ENCODE data around the gene KCNE3.

The KCNE3 gene, protein sequence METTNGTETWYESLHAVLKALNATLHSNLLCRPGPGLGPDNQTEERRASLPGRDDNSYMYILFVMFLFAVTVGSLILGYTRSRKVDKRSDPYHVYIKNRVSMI

DNA sequence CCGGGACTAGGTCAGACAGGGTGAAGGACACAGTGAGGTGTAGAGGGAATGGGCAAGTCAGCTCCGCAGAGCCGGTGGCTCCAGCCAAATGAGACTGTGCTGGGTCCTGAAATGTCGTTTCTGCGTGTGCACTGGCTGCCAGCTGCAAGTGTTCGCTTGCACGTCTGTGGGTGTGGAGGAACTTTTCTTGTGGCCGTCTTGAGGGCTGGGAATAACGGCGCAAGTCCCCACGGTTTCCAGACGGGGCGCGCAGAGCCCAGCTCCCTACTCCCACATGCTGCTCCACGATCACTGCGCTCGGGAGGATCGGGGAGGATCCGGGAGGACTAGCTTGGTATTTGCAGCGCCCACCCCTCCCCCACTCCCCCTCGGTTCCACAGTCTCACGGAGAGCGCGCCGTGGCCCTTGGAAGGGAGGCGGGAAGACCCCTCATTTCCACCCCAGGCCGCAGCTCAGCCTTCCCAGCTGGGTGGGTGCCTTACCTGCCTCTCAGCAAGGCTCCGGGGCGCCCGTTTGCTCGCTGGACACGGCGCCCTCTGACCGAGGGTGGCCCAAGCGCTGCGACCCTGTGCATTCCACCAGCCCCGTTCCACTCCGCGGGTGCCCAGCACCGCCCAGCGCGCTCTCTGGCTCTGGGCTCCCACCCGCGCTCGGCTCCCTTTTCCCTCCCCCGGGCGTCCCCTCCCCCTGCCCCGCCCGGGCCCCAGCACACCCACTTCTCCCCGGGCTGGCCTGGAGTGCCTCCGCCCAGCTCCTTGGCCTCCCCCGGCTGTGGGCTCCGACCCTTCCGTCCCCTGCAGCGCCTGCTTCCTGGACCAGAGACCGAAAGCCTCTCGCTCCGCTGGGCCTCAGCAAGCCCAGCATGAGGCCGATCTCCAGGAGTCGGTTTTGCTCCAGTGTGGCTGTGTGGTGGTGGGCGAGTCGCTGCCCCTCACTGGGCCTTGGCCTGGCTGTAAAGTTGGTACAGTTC, at the start of gene KCNE3:
TSS of gene KCNE3 (minus strand) at position 634 of the 970 bp plus-strand sequence. CDS start 9,986 bp downstream, outside the sequence.
- DNase-seq (ENCODE audit: low read depth, low spot score), result peak; percentile 29

GRCh38 chr11:74507582-74507981, 40.2 kb upstream of the KCNE3 start:
- no peak for DNase-seq (ENCODE audit: low read depth, low spot score)

DNA sequence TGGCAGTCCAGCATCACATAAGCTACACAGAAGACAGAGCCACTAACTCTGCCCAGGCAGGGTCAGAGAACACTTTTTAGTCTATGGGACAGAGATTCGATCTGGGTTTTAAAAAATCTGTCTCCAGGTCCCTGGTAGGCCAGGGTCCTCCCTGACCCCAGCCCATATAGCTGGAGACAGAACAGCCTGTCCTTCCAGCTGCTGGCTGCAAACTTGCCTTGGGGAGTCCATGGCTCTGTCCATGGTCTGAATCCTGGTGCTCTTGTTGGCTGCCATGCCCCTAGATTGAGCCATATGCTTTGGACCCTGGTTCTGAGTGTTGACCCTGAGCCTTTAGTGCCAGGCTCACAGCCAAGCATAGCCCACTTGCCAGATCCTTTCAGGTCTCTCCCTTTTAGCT, 39.5 kb upstream of the KCNE3 start:
- no peak for DNase-seq (ENCODE audit: low read depth, low spot score)

GRCh38 chr11:74505911-74506310, 38.6 kb upstream of the KCNE3 start:
- no peak for DNase-seq (ENCODE audit: low read depth, low spot score)

DNA sequence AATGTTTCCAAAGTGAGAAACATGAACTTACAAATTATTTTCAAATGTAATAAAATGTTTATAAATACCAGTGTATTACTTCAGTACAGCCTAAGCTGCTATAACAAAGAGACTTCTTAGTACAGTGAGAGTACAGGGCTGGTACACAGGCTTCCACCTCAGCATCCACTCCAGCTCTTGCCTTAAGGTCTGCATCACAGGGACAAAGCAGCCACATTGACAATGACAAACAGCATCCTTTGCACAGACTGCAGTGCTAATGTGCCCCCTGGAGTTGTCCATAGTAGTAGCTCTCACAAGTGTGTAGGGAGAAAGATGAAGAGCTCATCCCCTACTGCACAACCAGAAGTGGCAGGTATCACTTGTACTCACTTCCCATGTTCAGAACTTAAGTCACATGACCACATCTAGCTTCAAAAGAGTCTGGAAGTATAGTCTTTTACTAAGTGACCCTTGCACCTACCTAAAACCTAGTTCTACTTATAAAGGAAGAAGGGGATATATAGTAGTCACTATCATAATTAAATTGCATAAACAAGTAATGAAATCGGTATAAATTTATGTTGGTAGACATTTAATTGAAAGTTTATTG, 36.8 kb upstream of the KCNE3 start:
- DNase-seq (ENCODE audit: low read depth, low spot score), result no peak

- DNase-seq (ENCODE audit: low read depth, low spot score), result no peak
These were observed 27.6 kb upstream of the KCNE3 start for GRCh38 chr11:74494916-74495315.

DNA sequence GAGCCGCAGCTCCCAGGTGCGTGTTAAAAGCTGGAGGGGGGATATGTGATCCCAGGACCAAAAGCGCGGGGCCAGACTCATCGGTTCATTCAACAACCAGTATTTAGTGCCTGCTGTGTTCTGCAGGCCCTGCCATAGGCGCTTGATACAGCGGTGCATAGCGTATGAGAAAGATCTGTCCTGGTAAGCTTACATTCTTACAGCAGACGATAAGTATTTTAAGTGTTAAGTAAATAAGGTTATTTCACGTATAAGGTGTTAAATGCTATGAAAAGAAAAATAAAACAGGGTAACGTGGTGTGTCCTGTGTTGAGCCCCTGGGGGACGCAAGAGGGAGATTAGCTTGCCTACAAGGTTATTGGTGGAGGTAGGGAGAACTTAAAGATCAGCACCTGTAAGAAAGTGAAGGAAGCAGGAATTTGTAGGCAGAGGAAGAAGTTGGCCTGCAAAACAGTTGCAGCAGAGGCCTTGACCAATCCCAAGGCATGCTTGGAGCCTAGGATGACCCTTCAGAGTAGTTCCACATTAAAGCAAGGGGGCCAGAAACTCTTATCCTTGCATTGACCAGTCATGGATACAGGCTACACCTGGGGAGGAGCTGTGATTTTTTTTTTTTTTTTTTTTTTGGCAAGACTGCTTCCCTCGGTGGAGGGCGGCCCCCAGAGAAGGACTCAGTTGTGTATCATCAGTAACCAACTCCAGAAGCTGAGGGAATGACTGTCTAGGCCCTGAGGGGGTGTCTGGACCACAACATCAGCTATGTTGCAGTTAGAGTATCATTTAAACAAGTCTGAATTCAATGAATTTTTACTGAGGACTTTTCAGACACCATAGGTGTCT, 26.7 kb upstream of the KCNE3 start:
- no peak for DNase-seq (ENCODE audit: low read depth, low spot score)

DNA sequence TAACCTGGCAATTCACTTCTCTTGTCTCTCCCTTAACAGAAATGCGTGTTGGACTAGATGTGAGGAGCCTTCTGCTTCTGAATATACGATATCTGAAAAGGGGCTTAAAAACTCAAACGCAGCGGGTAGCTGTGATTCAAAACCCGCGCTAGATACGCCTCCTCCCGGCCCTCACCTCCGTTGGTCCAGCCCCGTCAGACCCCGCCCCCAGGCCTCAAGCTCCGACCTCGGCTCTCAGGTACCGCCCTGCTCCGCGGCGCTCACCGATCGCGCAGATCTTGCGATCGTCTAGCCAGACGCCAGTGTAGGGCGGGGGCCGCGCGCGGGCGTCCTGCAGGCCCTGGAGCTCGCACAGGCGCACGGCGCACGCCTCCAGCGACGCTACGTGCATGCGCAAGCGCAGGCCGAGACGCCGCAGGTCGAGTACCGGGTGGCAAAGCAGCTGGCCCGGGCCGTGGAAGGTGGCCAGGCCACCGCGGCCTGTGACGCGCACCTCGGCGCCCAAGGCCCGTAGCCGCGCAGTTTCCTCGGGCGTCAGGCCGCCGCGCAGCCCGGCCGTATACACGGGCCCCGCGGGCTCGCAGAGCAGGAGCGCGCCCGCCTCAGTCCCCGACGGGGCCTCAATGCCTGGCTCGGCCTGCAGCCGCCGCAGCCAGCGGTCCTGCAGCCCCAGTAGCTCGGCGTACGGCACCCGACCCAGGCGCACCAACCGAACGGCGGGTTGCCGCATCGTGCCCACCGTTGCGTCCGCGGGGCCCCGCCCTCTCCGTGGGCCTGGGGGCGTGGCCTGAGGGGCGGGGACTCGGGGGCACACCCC, 25.8 kb upstream of the KCNE3 start, which contains the start of gene LIPT2:
TSS of gene LIPT2 (minus strand) at position 751 of the 817 bp plus-strand sequence. CDS start at position 730, 21 bp downstream.
- DNase-seq (ENCODE audit: low read depth, low spot score), result peak; percentile 94

- no peak for DNase-seq (ENCODE audit: low read depth, low spot score)
These were observed 24.7 kb upstream of the KCNE3 start for GRCh38 chr11:74492084-74492483.

- no peak for DNase-seq (ENCODE audit: low read depth, low spot score)
These were observed 23.6 kb upstream of the KCNE3 start for GRCh38 chr11:74490941-74491340.

GRCh38 chr11:74487875-74488274, 20.5 kb upstream of the KCNE3 start:
- DNase-seq (ENCODE audit: low read depth, low spot score), result no peak

GRCh38 chr11:74485868-74486267, 18.5 kb upstream of the KCNE3 start:
- DNase-seq (ENCODE audit: low read depth, low spot score), result no peak

DNA sequence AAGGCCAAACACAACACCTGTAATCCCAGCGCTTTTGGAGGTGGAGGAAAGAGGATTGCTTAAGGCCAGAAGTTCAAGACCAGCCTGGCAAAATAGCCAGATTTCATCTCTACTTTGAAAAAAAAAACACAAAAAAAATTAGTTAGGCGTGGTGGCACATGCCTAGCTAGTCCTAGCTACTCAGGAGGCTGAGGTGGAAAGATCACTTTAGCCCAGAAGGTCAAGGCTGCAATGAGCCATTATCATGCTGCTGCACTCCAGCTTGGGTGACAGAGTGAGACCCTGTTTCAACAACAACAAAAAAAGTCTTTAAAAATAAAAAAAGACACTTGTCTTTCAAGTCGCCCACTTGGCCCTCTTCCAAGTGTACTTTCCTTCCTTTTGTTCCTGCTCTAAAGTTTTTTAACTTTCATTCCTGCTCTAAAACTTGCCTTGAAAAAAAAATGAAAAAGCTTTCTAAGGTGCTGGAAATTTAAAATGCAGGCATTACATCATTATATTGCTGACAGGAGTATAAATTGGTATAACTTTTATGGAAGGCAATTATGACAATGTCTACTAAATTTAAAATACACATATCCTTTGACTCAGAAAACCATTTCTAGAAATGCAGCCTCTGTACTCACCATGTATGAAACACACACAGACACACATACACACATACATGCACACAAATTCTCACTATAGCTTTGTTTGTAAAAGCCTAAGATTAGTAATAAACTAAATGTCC, 13.5 kb upstream of the KCNE3 start:
- DNase-seq (ENCODE audit: low read depth, low spot score), result no peak

GRCh38 chr11:74479732-74480123, 12.4 kb upstream of the KCNE3 start:
- no peak for DNase-seq (ENCODE audit: low read depth, low spot score)

- no peak for DNase-seq (ENCODE audit: low read depth, low spot score)
These were observed 11.8 kb upstream of the KCNE3 start for GRCh38 chr11:74478877-74479731.

GRCh38 chr11:74476536-74476935, 9.2 kb upstream of the KCNE3 start:
- no peak for DNase-seq (ENCODE audit: low read depth, low spot score)

DNA sequence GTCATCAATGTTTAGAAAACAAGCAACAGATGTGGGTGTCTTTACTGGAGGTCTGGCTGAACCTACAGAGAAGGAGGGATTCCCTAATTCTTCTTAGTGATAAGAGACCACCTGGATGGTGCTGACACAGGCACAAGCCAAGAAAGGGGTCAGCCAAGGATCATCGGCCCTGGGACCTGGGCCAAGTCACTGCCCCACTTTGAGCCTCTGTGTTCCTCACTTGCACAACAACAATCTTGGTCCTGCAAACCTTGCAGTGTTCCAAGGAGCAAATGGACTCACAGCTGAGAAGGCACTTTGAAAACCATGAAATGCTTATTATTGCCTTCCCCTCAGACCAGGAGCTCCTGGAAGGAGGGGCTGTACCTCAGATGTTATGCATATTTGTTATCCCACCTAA, 7.0 kb upstream of the KCNE3 start:
- DNase-seq (ENCODE audit: low read depth, low spot score), result no peak

GRCh38 chr11:74473382-74474173, 6.2 kb upstream of the KCNE3 start:
- DNase-seq (ENCODE audit: low read depth, low spot score), result no peak

All from smooth muscle cell of the brain vasculature (primary cell).